GM18505 (cell line): ENCODE data around the gene HPCAL1.

Source experiments
- ATAC-seq: cut with Tn5 transposase; IDR thresholded peaks from one replicate; pipeline ENCODE4 v1.9.1; 2021; ENCODE audit not compliant: unreplicated experiment
- POLR2A ChIP-seq: IDR thresholded peaks from 4 replicates; pipeline ENCODE4 v1.6.1; 2011; ENCODE audit warnings: borderline replicate concordance; ENCODE audit not compliant: insufficient read depth, insufficient read length; ENCODE audit errors: extremely low read depth

Gene HPCAL1

GRCh38 chr2:10422732-10423399 is 120.2 kb downstream of the HPCAL1 start:
- no peak for ATAC-seq
- TF ChIP-seq POLR2A = no peak

- ATAC-seq = no peak
- TF ChIP-seq POLR2A = no peak
These were observed 120.7 kb downstream of the HPCAL1 start for GRCh38 chr2:10423400-10423774.

GRCh38 chr2:10424051-10424450 is 121.3 kb downstream of the HPCAL1 start:
- TF ChIP-seq POLR2A = no peak
- no peak for ATAC-seq

- TF ChIP-seq POLR2A = no peak
- no peak for ATAC-seq
These were observed 122.3 kb downstream of the HPCAL1 start for GRCh38 chr2:10424916-10425505.

- ATAC-seq = no peak
- TF ChIP-seq POLR2A = no peak
These were observed 123.0 kb downstream of the HPCAL1 start for GRCh38 chr2:10425699-10426098.

GRCh38 chr2:10426726-10427617 is 124.3 kb downstream of the HPCAL1 start:
- ATAC-seq = no peak
- no peak for TF ChIP-seq POLR2A

GRCh38 chr2:10427618-10427949 is 124.9 kb downstream of the HPCAL1 start:
- no peak for TF ChIP-seq POLR2A
- ATAC-seq = no peak

GRCh38 chr2:10428355-10428754 is 125.7 kb downstream of the HPCAL1 start:
- no peak for TF ChIP-seq POLR2A
- ATAC-seq = no peak

GRCh38 chr2:10428924-10429323 is 126.2 kb downstream of the HPCAL1 start:
- no peak for ATAC-seq
- no peak for TF ChIP-seq POLR2A

GRCh38 chr2:10430886-10431622 is 128.3 kb downstream of the HPCAL1 start:
- ATAC-seq = no peak
- TF ChIP-seq POLR2A = no peak

GRCh38 chr2:10431797-10432196 is 129.1 kb downstream of the HPCAL1 start:
- ATAC-seq = no peak
- no peak for TF ChIP-seq POLR2A

- no peak for TF ChIP-seq POLR2A
These were observed 129.8 kb downstream of the HPCAL1 start for GRCh38 chr2:10432311-10433181.

More at GRCh38 chr2:10432311-10433181, 129.8 kb downstream of the HPCAL1 start:
- no peak for ATAC-seq
